Fibroblast of upper back skin (primary cell): ENCODE results near the gene EFNB2.

Experiments used
- DNase-seq: peaks from one replicate; pipeline ENCODE4 v3.0.0-alpha.2; 2013

The EFNB2 gene

DNA sequence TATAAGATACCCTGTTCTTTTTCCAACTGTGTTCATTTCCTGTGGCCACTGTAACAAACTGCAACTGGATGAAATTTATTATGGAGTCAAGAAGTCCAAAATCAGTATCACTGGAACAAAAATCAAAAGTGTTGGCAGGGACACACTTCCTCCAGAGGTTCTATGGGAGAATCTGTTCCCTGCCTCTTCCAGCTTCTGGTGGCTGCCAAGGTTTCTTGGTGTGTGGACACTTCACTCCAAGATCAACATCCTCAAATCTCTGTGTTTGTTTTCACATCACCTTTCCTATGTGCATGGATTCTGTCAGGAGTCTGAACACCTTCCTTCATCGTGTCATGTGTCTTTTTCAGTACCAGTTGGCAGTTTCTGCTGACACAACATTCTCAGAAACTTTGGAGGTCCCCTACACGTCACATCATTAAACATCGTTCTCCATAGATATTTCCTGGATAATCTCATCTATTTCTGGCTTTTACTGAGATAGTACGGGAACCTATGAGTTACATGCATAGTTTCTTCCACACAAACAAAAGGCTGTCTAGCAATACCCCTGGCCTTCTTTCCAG lies 15.2 kb upstream of the EFNB2 start:
- DNase-seq: no peak

DNA sequence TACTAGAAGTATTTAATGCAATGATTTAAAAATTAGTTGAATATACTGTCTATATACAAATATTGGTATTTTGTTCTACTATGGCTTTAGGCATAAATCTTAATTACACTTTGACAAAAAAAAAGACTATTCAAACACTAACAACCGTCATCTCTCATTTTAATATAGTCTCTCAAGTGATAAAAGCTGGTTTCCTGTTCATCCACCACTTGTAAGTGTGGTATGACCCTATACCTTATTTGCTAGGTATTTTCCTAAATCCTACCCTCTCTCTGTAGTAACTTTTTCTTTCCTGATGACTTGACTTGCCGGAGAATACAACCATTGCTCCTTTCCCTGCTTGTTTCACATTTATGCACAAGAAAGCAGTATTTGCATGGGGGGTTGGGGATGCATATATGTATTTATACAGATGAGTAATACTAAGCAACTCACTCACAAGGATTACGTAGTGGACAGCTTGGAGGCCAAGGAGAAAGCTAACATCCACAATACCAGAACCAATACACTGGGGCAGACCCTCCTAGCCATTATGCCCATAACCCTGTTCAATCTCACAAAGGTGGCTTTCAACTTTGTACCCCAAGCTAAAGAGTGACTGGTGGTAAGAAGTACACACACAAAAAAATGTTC lies 12.7 kb upstream of the EFNB2 start:
- no peak for DNase-seq

DNA sequence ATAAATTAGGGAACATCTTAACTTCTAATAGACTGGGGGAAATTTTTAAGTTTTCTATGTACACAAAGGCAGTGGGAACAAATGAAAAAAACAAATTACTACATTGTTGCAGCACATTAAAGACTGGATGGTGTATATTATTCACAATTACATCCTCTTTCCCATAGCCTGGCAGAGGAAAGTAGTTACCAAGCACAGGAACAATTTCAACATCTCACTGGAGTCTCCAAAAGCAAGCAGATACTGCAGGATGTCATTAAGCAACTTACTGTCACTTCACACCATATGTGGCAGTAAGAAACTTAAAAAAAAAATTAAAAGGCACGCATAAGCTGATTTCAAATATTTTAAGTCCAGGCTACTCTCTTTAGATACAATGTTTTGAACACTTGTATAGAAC lies 6.4 kb upstream of the EFNB2 start:
- DNase-seq: no peak

DNA sequence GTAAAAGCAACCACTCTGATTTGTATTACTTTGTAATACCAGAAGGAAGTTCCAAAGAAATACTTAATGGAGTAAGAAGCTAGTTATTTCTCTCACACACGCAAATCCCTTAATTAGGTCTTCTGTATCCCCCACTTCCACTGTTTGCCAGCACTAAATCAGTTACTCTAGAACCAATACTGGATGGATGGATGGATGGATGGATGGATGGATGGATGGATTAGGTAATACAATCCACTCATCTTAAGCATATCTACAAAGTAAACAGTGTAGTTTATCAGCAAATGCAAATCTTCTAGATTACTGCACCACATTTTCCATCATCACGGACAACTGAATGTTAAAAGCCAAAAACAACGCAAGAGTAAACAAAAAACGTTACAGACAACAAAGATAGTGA lies 5.2 kb upstream of the EFNB2 start:
- no peak for DNase-seq

DNA sequence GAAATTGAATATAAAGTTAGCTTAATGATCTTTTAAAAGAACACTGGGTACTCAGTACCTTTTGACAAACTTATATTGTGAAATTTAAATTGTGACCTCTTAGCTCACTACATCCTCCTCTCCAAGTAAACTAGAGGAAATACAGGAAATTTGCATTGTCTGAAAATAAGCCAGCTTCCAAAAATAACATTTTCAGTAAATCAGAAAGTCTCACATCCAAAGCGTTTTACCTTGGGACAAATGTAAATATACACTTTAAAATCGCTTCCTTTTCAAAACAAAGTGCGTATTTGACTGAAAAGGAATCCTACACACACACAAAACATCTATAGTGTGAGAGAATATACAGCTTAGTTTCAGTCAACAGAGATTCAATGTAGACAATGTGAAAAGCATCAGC lies 2.1 kb upstream of the EFNB2 start:
- DNase-seq: no peak

DNA sequence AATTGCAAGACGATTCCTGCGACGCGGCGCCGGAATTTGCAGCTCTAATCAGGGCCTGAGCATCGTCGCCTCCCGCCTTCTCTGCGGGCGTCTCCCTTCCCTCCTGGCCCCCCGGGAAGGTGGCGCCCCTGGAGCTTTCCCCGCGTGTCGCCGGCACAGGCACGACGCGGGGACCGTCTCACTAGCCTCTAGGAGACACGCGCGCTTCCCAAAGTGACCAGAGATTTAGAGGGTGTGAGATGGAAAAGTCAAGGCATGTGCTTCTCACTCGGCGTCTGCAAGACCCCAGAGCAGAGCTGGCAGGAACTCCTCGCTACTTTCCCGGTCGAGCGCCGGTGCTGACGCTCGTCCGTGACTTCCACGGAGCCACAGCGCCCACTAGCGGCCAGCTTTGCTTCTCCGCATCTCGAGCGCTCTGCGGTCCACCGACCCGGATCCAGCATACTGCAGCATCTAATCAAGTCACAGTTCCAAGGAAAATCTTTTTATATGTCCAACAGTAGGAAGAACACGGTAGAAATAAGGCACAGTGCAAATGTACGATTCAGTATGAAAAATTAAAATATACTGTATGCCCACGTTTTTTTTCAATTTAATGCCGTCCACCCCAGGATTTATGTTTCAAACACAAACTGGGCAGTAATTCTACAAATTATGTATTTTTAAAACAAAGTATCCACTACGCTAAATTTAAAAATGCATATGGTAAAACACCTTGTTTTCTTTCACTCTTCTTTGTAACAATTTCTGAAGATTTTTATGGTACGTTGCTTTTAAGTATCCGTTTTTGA lies 977 bp upstream of the EFNB2 start:
- peak; percentile 84 for DNase-seq

DNA sequence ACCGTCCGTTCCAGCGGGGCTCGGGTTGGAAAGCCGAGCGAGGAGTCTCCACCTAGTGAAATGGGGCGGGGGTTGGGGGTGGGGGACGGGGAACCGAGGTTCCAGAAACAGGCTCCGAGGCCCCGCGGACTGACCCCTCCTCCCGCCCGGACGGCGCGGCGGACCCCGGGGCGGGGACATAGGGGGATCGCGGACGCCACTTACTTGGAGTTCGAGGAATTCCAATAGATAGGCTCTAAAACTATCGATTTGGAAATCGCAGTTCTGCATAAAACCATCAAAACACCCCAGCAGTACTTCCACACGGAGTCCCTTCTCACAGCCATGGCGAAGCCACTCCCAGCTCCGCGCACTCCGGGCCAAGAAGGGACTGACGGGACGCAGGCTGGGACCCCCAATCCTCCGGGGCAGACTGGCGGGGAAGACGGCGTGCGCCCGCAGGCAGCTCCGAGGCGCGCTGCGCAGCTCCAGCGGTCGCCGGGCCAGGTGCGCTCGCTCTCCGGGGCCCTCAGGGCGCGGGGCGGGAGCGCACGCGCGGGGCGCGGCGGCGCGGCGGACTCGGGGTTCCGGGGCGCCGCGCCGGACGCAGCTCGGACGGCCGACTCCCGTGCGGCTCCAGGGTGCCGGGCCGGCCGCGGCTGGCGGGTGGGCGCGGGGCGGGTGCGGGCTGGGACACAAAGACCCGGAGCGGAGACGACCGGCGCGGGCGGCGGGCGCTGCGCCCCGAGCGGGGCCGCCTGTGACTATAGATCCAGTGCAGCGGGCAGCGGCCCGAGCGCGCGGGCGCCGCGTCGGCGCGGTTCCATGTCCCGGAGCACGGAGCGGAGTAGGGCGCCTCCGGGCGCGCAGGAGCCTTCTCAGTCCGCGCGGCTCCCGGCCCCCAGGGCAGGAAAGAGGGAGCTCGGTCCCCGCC lies 567 bp downstream of the EFNB2 start:
- no peak for DNase-seq

DNA sequence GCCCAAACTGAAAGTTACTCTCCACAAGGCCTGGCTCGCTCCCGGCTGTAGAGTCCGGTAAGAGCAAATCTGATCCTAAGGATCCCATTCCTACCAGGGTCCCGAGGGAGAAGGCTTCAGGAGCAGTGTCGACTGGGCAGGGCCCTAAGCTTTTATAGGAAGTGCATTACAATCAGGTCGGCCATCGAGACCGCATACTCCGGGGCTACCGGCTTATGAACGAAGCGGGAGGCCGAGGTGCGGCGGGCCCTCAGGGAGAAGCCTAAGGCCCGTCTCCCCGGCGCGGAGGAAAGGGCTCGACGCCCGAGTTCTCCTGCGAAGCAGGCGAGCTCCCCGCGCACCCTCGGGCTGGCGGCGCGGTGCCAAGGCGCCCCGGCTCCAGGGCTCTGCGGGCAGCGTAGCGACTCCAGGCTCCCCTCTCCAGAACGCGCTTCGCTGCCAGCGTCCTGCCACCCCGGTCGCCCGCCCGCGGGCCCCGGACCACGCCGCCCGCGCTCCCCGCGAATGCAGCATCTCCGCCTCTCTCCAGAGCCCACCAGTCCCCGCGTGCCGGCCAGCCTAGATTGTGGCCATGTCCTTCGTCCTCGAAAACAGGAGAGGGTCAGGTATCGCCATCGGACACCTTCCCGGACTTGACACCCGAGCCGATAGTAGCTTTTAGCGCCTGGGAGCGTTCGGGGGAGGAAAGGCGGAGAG lies 1.4 kb downstream of the EFNB2 start:
- DNase-seq: peak; percentile 67

DNA sequence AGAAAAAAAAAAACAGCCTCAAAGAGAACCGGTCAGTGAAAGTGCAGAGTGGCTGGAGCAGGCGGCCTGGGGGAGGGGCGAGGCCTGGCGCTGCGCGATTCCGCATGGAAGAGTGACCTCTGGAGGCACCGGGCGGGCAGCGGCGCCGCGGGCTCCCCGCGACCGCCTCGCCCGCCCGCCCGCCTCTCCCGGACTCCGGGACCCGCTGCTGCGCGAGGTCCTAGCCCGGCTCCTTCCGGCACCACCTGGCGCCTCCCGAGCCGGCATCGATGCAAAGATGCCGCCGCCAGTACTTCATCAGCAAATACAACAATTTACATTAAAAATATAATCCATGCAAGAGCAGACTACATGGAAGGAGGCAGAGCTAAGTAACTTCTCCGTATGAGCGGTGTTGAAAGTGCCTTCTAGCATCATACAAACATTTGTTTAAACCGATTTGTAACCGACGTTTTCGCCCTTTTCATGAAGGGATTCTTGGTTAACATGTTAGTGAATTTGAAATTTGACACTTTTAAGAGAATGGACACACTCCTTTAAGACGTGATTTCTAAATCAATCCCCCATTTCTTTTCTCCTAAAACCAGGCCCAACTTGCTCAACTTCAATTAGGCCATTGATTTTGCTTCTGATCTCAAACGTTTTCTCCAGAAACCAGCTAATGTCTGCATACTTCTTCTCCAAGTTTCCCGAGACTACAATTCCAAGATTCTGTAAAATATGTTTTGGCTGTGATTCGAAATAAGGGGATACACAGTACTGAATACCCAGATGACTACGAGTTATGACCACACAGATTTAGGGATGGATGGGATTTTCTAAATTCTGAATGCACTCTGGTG lies 2.1 kb downstream of the EFNB2 start:
- DNase-seq: peak; percentile 76

DNA sequence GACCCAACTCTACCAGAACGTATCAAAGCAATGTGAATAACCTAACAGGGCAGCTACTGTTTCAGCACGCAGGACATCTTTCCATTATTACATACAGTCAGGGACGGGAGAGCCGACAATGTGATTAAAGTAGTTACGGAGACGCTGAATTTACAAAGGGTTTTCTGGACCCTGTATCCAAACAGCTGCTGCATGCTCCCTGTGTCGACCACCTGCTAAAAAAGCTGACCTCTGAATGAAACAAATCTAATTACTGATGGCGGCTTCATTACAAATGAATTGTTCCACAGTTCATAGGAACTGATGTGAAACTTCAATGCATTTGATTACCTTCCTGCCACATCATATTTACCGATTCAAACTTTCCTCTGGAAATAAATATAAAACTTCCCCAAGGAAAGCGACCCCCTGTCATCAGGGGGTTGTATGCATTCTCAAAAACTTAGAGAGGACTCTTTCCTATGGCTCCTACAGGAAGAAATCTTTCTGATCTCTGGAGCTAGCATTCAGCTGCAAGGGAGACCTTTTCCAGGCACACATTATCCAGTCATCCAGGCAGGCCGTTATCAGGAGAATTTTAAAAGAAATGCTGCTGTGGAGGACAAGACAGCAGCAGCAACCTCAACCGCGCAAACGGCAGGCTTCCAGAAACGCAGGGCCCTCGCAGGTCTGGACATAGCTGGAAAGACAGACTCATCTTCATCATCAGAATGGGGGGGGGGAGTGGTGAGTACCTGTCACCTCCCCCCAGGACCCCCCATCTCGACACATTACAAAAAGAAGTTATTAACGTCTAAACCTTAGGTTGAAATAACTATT lies 3.1 kb downstream of the EFNB2 start:
- DNase-seq: no peak

DNA sequence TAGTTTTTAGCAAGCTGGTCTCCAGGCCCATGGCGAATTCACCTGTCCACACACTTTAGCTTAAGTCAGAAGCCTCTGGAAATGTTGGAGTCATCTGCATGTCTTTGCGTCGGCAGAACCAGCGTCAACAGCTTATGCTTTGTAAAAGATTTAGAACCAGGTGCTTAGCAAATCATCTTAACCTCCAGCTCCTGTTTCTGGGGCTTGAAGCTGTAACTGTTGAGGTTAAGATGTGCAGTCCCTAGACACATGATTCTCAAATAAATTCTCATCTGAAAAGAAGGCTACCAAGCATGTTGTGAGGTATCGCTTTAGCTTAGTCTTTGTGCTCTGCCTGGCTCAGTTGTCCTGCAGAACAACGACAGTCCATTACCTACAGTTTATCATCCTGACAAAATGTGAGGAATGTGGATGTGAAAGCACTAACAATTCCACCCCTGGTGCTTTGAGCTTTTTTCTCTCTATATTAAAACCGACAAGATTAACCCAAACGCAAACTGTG lies 4.4 kb downstream of the EFNB2 start:
- DNase-seq: no peak

DNA sequence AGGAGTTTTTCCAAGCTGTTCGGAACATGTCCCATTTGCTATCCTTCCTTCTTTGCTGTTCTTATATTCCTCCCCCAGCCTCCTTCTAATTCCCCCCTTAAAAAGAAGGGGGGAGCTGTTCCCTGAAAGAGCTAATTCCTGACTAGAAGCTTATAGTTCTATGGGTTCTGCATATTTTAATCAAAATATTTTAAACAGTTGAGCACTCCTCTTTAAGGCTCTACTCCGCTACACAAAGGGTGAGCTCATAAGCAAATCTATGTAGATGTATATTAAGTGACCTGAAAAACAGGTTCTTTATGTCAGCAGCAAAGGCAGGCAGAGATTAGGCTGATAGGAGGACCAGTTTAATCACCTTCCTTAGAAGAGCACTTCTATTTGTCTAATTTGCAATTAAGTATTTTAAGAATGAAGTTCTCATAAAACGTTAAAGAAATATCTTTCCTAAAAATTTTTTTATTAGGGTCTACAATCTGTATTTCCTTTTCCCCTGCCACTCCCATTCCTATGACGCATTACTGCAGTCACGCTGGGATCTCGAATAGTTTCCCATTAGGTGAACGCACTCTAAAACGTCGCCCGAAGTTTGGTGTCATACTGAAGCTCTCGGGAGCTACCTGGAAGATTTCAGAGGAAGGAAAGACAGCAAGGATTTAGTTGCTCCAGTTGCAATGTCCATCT lies 5.2 kb downstream of the EFNB2 start:
- no peak for DNase-seq

DNA sequence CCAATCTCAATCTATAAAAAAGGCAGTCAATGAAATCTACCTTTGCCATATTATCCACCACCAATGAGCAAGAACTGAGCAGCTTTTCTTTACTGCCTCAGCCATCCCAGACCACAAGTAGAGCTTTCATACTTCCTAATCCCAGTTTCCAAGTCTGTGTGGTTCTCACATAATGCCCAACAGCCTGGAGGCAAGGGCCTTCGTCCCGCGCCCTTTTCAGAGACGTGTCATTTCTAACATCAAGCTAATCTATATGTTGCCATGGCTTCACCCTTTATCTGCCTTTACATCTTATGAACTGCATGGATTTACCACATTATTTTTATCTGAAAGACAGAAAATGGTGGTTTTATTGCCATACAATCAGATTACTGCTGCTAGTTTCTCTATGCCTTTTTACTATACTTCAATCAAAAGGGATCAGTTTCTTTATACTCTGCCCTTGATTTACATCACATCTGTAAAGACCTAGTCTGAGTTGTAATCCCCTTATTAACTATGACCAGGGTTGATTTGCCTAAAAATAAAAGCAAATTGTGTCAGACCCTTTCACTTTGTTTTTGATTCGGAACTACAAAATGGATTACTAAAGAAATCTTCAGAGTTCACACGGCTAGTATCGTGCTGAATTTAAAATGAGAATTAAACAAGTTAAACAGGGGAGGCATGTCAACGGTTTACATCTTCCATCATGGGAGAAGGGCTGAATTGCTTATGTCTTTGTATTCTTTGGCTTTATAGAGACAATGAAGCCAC lies 5.9 kb downstream of the EFNB2 start:
- no peak for DNase-seq

DNA sequence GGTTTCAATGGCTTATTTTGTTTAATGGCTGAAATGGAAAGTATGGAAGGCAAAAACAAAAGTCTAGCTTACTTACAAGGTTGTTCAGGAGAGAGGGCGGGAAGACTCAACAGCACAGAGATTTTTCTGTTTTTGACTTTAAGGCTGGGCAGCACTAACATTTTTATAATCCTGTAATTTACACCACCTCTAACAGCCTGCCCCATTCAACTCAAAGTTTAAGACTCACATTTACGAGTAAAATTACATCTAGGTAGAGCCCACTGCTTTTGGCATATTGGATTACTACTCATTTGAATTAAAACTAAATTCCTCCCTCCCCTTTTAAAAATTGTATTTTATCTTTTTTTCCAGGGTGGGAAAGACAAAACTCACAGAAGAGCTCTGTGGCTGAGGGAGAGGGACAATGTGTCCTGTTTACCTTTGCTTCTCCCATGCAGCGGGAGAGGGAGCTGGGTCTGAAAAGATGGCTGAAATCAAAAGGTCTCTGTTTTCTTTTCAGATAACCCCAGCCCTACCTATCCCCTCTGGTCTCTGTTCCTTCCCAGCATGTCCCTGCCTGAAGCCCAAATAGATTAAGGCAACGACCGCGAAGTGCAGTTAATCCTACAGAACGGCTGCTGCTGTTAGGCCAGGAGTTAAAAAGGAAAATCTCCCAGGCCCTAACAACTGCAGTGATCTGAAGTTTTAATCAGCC lies 6.6 kb downstream of the EFNB2 start:
- no peak for DNase-seq

DNA sequence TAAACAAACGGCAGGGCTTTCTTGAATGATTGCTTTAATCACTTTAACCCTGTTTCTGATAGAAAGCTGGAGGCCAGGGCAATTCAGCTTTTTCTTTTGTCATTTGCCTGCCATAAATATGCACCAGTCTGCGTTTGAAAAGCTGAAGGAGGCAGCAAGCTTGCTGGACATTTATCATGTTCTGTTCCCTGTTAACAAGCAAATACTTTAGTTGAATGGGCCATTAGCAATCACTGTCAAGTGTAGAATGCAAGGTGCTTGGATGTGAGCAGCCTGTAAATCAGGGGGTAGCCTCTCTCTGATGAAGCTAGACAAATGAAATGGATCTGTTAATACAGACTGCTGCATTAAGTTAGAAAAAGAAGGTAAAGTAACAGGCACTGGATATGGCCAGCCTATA lies 7.6 kb downstream of the EFNB2 start:
- no peak for DNase-seq

DNA sequence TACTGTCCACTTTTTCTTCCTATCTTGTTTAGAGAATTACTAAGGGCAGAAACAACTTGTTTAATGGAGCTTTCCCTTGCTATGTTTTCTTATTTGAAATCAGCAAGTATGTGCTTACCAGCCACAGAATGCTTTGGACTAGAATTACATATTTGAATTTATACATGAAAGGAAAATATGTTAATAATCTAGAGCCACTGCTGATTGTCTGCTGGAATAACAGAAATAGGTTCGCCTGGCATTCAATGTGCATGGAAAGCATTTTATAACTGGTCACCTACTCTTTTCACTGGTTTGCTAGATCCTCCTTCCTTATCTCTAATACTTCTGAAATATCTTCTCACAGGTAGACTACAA lies 8.0 kb downstream of the EFNB2 start:
- DNase-seq: no peak

DNA sequence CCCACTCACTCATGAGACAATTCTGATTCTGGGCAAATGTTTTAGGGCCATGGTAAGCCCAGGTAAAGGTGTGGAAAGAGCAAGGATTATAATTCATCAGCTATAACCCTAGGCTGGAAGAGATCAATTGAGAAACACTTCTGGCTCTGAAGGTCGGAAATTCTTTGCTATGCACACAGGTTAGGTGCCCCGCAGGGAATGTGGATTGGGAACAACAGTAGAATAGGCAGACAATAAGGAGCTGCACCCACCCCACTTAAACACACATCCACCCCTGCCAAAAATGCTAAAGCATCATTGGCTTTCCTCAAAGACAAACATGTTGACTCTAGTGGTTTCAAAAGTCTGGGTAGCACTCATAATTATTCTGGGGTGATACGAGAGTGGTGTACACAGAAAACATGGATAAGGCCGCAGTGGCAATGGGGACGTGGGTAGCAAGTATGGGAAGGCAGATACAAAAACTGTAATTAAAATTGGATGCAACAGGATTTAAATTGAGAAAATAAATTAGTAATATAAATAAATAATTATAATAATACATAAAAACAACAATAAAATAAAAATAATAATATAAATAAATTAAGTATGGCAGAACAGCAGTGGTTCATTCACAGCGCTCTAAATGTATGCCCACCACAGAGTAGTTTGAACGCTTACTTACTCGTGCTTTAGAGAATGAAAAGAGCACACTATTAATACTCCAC lies 8.6 kb downstream of the EFNB2 start:
- no peak for DNase-seq

DNA sequence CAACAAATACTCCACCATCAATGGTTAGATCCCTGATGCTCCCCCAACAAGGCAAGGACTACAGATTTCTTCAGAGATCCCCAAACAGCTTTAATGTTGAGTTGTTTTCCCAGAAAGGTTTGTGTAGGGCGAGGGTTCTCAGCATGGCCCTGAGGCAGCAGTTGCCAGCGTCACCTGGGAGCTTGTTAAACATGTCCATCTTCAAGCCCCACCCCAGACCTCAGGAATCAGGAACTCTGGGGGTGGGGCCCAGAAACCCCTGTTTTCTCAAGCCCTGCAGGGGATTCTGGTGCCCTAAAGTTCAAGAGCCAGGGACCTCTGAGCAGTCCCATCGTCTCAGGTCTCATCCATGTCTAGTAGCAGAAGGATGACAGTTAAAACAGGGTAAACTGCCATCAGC lies 9.6 kb downstream of the EFNB2 start:
- DNase-seq: no peak
